A549 (cell line): ENCODE results near the gene GTF3C5.

Source experiments
- CTCF ChIP-seq: fragments of >200 bp; sonication (Bioruptor Twin); formaldehyde crosslinking; IDR thresholded peaks from 3 replicates; pipeline ENCODE4 v1.5.1; 2016
- HDAC2 ChIP-seq: fragments of 200-600 bp; sonication (generic); IDR thresholded peaks from 2 replicates; pipeline ENCODE4 v1.6.1; 2016
- NR3C1 ChIP-seq: fragments of >200 bp; sonication (Bioruptor Twin); formaldehyde crosslinking; IDR thresholded peaks from 3 replicates; pipeline ENCODE4 v1.6.1; 2017
- PHF8 ChIP-seq: fragments of 200-600 bp; sonication (generic); IDR thresholded peaks from 2 replicates; pipeline ENCODE4 v1.6.1; 2016; ENCODE audit warnings: low read depth, mild to moderate bottlenecking, antibody characterized with exemption, moderate library complexity, borderline replicate concordance
- POLR2A ChIP-seq: IDR thresholded peaks from 2 replicates; pipeline ENCODE4 v1.6.1; 2012; ENCODE audit warnings: mild to moderate bottlenecking, low read length

- TF ChIP-seq CTCF (no peak), PHF8 (no peak), POLR2A (no peak), NR3C1 (no peak), HDAC2 (no peak)
These were observed 48.3 kb upstream of the GTF3C5 start for GRCh38 chr9:132982458-132982857.
